Measurements from ENCODE around the gene GRID2.
"Not testable (repeated sequence)": the region's sequence is repeated elsewhere in the genome, so short reads cannot be mapped to it uniquely, and the experiment has no call there.

The GRID2 gene

GRCh38 chr4:92303621-92304027 is at the start of gene GRID2:
Gene GRID2, plus strand, starts transcription at chr4:92303966.
- peak; percentile 21 to 68 for DNase-seq

GRCh38 chr4:92253986-92254671 is 49.6 kb upstream of the GRID2 start:
- no peak for DNase-seq

GRCh38 chr4:92254767-92255442 is 48.9 kb upstream of the GRID2 start:
- DNase-seq = no peak

GRCh38 chr4:92255920-92256244 is 47.9 kb upstream of the GRID2 start:
- DNase-seq = no peak

GRCh38 chr4:92257931-92258857 is 45.6 kb upstream of the GRID2 start:
- DNase-seq = no peak

- DNase-seq = no peak
Observed at GRCh38 chr4:92261256-92261655, 42.5 kb upstream of the GRID2 start.

- DNase-seq = no peak
Observed at GRCh38 chr4:92262371-92262770, 41.4 kb upstream of the GRID2 start.

- DNase-seq = no peak
Observed at GRCh38 chr4:92263010-92263409, 40.8 kb upstream of the GRID2 start.

GRCh38 chr4:92263575-92263974 is 40.2 kb upstream of the GRID2 start:
- no peak for DNase-seq

GRCh38 chr4:92264163-92264562 is 39.6 kb upstream of the GRID2 start:
- peak in 1 of 2 experiments; percentile 15 for DNase-seq

GRCh38 chr4:92265021-92265420 is 38.7 kb upstream of the GRID2 start:
- DNase-seq = no peak

- DNase-seq = no peak
Observed at GRCh38 chr4:92265798-92266197, 38.0 kb upstream of the GRID2 start.

- DNase-seq = no peak
Observed at GRCh38 chr4:92266521-92266920, 37.2 kb upstream of the GRID2 start.

GRCh38 chr4:92268642-92269041 is 35.1 kb upstream of the GRID2 start:
- DNase-seq = no peak

- peak in 1 of 2 experiments; percentile 2 for DNase-seq
Observed at GRCh38 chr4:92270908-92271307, 32.9 kb upstream of the GRID2 start.

- not testable (repeated sequence) for DNase-seq
Observed at GRCh38 chr4:92271551-92271950, 32.2 kb upstream of the GRID2 start.

GRCh38 chr4:92277057-92277881 is 26.5 kb upstream of the GRID2 start:
- not testable (repeated sequence) for DNase-seq

GRCh38 chr4:92279296-92279695 is 24.5 kb upstream of the GRID2 start:
- DNase-seq = no peak

GRCh38 chr4:92299152-92299551 is 4.6 kb upstream of the GRID2 start:
- no peak for DNase-seq

GRCh38 chr4:92304121-92304520 is 355 bp downstream of the GRID2 start:
- DNase-seq = peak in 1 of 2 experiments; percentile 26

GRCh38 chr4:92304606-92305005 is 840 bp downstream of the GRID2 start:
- DNase-seq = peak; percentile 42 to 48

- DNase-seq = peak; percentile 65 to 84
Observed at GRCh38 chr4:92305148-92305877, 1.5 kb downstream of the GRID2 start.
